Astrocyte of the cerebellum (primary cell): ENCODE results near the gene TMPRSS4.
"Not testable (repeated sequence)": the region's sequence is repeated elsewhere in the genome, so short reads cannot be mapped to it uniquely, and the experiment has no call there.

ENCODE experiments used
- DNase-seq: peaks from one replicate; pipeline ENCODE4 v3.0.0-alpha.2; 2011; ENCODE audit warnings: low read depth
- H3K4me3 ChIP-seq: 2 replicates; pipeline ENCODE4 v1.5.1; 2011; ENCODE audit warnings: mild to moderate bottlenecking, low read depth, low read length, moderate library complexity
- CTCF ChIP-seq: IDR thresholded peaks from 2 replicates; pipeline ENCODE4 v1.5.1; 2012; ENCODE audit warnings: low read length, low read depth, moderate library complexity, mild to moderate bottlenecking; ENCODE audit errors: missing control alignments
- in situ Hi-C: cut with HindIII; loops from 2 replicates; pipeline ENCODE4 v1.10.0; 2017; ENCODE audit warnings: low sequenced_read_pairs

The TMPRSS4 gene

GRCh38 chr11:118060869-118061268 lies 16.0 kb upstream of the TMPRSS4 start:
- no peak for TF ChIP-seq CTCF
- in situ Hi-C loops, result no loop called here
- H3K4me3 ChIP-seq, result no peak overlapping the region
- no peak for DNase-seq

GRCh38 chr11:118061586-118062125 lies 15.2 kb upstream of the TMPRSS4 start:
- in situ Hi-C loops, result no loop called here
- no peak overlapping the region for H3K4me3 ChIP-seq
- DNase-seq, result no peak
- TF ChIP-seq CTCF, result no peak

- H3K4me3 ChIP-seq, DNase-seq, in situ Hi-C loops: not testable (repeated sequence)
Measured at GRCh38 chr11:118062181-118062580, 14.7 kb upstream of the TMPRSS4 start.

- in situ Hi-C loops, H3K4me3 ChIP-seq, DNase-seq: not testable (repeated sequence)
Measured at GRCh38 chr11:118062631-118063030, 14.2 kb upstream of the TMPRSS4 start.

GRCh38 chr11:118064956-118065355 lies 11.9 kb upstream of the TMPRSS4 start:
- H3K4me3 ChIP-seq, result no peak overlapping the region
- in situ Hi-C loops, result no loop called here
- DNase-seq, result no peak
- TF ChIP-seq CTCF, result no peak

GRCh38 chr11:118065384-118065783 lies 11.5 kb upstream of the TMPRSS4 start:
- TF ChIP-seq CTCF, result no peak
- H3K4me3 ChIP-seq, result no peak overlapping the region
- in situ Hi-C loops, result no loop called here
- DNase-seq, result no peak

GRCh38 chr11:118067006-118067405 lies 9.9 kb upstream of the TMPRSS4 start:
- DNase-seq, result no peak
- in situ Hi-C loops, result no loop called here
- no peak overlapping the region for H3K4me3 ChIP-seq
- no peak for TF ChIP-seq CTCF
